Progenitor cell of endocrine pancreas (in vitro differentiated cells): ENCODE results near the gene CHTF8. TPM values are rescaled to one million over a fixed set of nuclear protein-coding genes. Genes with fewer than 3 reads are reported as not detected.

Source experiments
- DNase-seq: peaks from one replicate; pipeline ENCODE4 v3.0.0; 2021; ENCODE audit warnings: low spot score; ENCODE audit not compliant: unreplicated experiment
- H3K27ac Mint-ChIP-seq: 2 replicates; pipeline ENCODE4 v1.8.0; 2021; ENCODE audit warnings: mild to moderate bottlenecking, moderate library complexity, mixed read lengths
- H3K27me3 Mint-ChIP-seq: 2 replicates; pipeline ENCODE4 v1.8.0; 2021; ENCODE audit warnings: mixed read lengths
- H3K36me3 Mint-ChIP-seq: 2 replicates; pipeline ENCODE4 v1.8.0; 2022; ENCODE audit warnings: mixed read lengths; ENCODE audit not compliant: insufficient read depth
- H3K4me1 Mint-ChIP-seq: 2 replicates; pipeline ENCODE4 v1.8.0; 2021; ENCODE audit warnings: low read depth, mixed read lengths
- H3K4me3 Mint-ChIP-seq: 2 replicates; pipeline ENCODE4 v1.8.0; 2021; ENCODE audit warnings: low read depth, mild to moderate bottlenecking, moderate library complexity, mixed read lengths
- H3K9me3 Mint-ChIP-seq: 2 replicates; pipeline ENCODE4 v1.8.0; 2021; ENCODE audit warnings: low read depth, mixed read lengths
- CTCF ChIP-seq: fragments of 200-600 bp; sonication (generic); IDR thresholded peaks from one replicate; pipeline ENCODE4 v1.5.0; 2021; ENCODE audit warnings: antibody characterized with exemption, mild to moderate bottlenecking; ENCODE audit not compliant: unreplicated experiment
- total RNA-seq: library from RNA; stranded (reverse); gene quantifications from 2 replicates; pipeline ENCODE4 v1.2.1, GENCODE V29; 2021

CHTF8 gene
- total RNA-seq, 1 donor from 2014 or later = 117 TPM

GRCh38 chr16:69108064-69108904, 24.1 kb downstream of the CHTF8 start:
- H3K9me3 Mint-ChIP-seq = no peaks in the 10 kb centered on the region
- no peak for DNase-seq
- H3K27ac Mint-ChIP-seq = no peak overlapping the region
- peaks cover 42% of the 10 kb centered on the region for H3K27me3 Mint-ChIP-seq
- TF ChIP-seq CTCF = no peak
- no peak overlapping the region for H3K4me3 Mint-ChIP-seq
- peaks cover 8% of the 10 kb centered on the region for H3K4me1 Mint-ChIP-seq
- peaks cover 4% of the 10 kb centered on the region for H3K36me3 Mint-ChIP-seq

- no peak overlapping the region for H3K27ac Mint-ChIP-seq
- H3K27me3 Mint-ChIP-seq = peaks cover 50% of the 10 kb centered on the region
- peak overlapping the region; percentile 67 for H3K4me3 Mint-ChIP-seq
These were observed 24.9 kb downstream of the CHTF8 start for GRCh38 chr16:69107316-69107962.

GRCh38 chr16:69106491-69107315, 25.7 kb downstream of the CHTF8 start:
- H3K36me3 Mint-ChIP-seq = peaks cover 4% of the 10 kb centered on the region
- peaks cover 56% of the 10 kb centered on the region for H3K27me3 Mint-ChIP-seq
- peak overlapping the region; percentile 67 for H3K4me3 Mint-ChIP-seq
- H3K4me1 Mint-ChIP-seq = peaks cover 8% of the 10 kb centered on the region
- no peak for DNase-seq
- H3K27ac Mint-ChIP-seq = no peak overlapping the region
- no peak for TF ChIP-seq CTCF
- no peaks in the 10 kb centered on the region for H3K9me3 Mint-ChIP-seq

More at GRCh38 chr16:69107316-69107962, 24.9 kb downstream of the CHTF8 start:
- Mint-ChIP-seq H3K4me1 (peaks cover 8% of the 10 kb centered on the region), H3K36me3 (peaks cover 4% of the 10 kb centered on the region), H3K9me3 (no peaks in the 10 kb centered on the region)
- no peak for DNase-seq
- TF ChIP-seq CTCF = peak; percentile 31

- peak; percentile 4 for TF ChIP-seq CTCF
- Mint-ChIP-seq H3K4me3 (peak within 1 kb of the TSS; percentile 87), H3K36me3 (peaks cover 4% of the 10 kb centered on the region), H3K27me3 (peaks cover 64% of the 10 kb centered on the region), H3K9me3 (no peaks in the 10 kb centered on the region), H3K27ac (peak within 1 kb of the TSS; percentile 45), H3K4me1 (peaks cover 11% of the 10 kb centered on the region)
- DNase-seq = peak; percentile 53
These were observed 26.7 kb downstream of the CHTF8 start, which contains the start of gene HAS3 for GRCh38 chr16:69105501-69106361. Gene HAS3 (plus strand): TSS chr16:69105653. CDS start chr16:69109396, 3,743 bp downstream.
